Measurements from ENCODE around the gene SPIRE2.
A peak's percentile ranks its signal among the peaks of the same experiment; 100 is the strongest.

The SPIRE2 gene

GRCh38 chr16:89842471-89843408, 14.5 kb downstream of the SPIRE2 start:
- no peak for DNase-seq

GRCh38 chr16:89843409-89844350, 15.4 kb downstream of the SPIRE2 start:
- no peak for DNase-seq

- no peak for DNase-seq
Measured at GRCh38 chr16:89844739-89845339, 16.6 kb downstream of the SPIRE2 start.

GRCh38 chr16:89845417-89845816, 17.1 kb downstream of the SPIRE2 start:
- no peak for DNase-seq

GRCh38 chr16:89847051-89847939, 19.0 kb downstream of the SPIRE2 start:
- no peak for DNase-seq

GRCh38 chr16:89847940-89848297, 19.6 kb downstream of the SPIRE2 start:
- no peak for DNase-seq

- DNase-seq: no peak
Measured at GRCh38 chr16:89848974-89849373, 20.7 kb downstream of the SPIRE2 start.

- no peak for DNase-seq
Measured at GRCh38 chr16:89853306-89853993, 25.2 kb downstream of the SPIRE2 start.

- DNase-seq: no peak
Measured at GRCh38 chr16:89855301-89855945, 27.1 kb downstream of the SPIRE2 start.

- no peak for DNase-seq
Measured at GRCh38 chr16:89855986-89856385, 27.7 kb downstream of the SPIRE2 start.

- no peak for DNase-seq
Measured at GRCh38 chr16:89858973-89859614, 30.8 kb downstream of the SPIRE2 start.

- DNase-seq: no peak
Measured at GRCh38 chr16:89859615-89860007, 31.3 kb downstream of the SPIRE2 start.

- DNase-seq: peak; percentile 83
Measured at GRCh38 chr16:89860747-89861304, 32.6 kb downstream of the SPIRE2 start.

- DNase-seq: no peak
Measured at GRCh38 chr16:89861648-89862047, 33.4 kb downstream of the SPIRE2 start.

GRCh38 chr16:89862732-89863131, 34.5 kb downstream of the SPIRE2 start:
- no peak for DNase-seq

- peak; percentile 69 for DNase-seq
Measured at GRCh38 chr16:89863741-89864526, 35.7 kb downstream of the SPIRE2 start.

- no peak for DNase-seq
Measured at GRCh38 chr16:89864527-89864820, 36.2 kb downstream of the SPIRE2 start.

- DNase-seq: no peak
Measured at GRCh38 chr16:89867918-89868317, 39.6 kb downstream of the SPIRE2 start.

- DNase-seq: no peak
Measured at GRCh38 chr16:89869911-89870310, 41.6 kb downstream of the SPIRE2 start.

GRCh38 chr16:89870440-89870839, 42.2 kb downstream of the SPIRE2 start:
- no peak for DNase-seq

Measured in CD4-positive, alpha-beta T cell treated with Interleukin-12 subunit alpha and Interleukin-12 subunit beta, for 1 hour (primary cell).